HL-60 (cell line): ENCODE data around the gene PACSIN3.

Experiments used
- POLR2AphosphoS5 ChIP-seq: IDR thresholded peaks from 2 replicates; pipeline ENCODE4 v1.6.1; 2012; ENCODE audit warnings: low read depth
- SPI1 ChIP-seq: IDR thresholded peaks from 2 replicates; pipeline ENCODE4 v1.6.1; 2012; ENCODE audit warnings: low read depth, mild to moderate bottlenecking, borderline replicate concordance
- TF ChIP-seq, protein P1 (sequence below): IDR thresholded peaks from one replicate; pipeline ENCODE4 v1.5.1; 2011; ENCODE audit warnings: low read length, control low read depth, inconsistent platforms; ENCODE audit not compliant: insufficient read depth

DNA sequence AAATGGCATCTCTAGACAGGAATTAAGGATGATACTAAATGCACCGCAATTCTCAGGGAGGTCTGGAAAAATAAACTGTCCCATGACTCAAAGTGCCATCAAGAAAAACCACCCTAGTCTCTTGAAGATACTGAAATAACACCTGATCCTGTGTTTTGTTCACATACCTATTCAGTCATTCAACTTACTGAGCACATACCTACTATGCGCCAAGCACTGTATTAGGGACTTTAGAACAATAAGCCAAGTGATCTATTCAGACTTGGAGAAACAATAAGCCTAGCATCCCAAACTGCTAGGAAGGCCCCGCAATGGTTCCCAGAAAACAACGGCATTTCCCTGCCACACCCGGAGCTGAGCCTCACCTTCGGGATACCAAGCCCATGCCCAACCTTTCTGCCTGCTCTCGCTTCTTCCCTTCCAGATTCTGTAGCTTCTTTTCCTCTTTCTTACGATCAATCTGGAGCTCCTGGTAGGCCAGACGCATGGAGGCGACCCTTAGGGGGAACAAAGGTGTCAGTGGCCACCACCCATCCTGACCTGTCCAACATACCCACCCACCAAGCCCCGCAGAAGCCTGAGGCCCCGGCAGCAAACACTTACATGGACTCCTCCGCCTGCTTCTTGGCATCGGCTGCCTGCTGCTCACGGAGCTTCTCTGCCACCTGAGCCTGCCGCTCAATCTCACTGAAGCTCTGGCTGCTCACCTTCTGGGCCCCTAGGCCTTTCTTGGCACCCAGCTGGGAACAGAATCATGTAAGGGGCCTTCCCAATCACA, 15.0 kb downstream of the PACSIN3 start:
- TF ChIP-seq, protein P1, sequence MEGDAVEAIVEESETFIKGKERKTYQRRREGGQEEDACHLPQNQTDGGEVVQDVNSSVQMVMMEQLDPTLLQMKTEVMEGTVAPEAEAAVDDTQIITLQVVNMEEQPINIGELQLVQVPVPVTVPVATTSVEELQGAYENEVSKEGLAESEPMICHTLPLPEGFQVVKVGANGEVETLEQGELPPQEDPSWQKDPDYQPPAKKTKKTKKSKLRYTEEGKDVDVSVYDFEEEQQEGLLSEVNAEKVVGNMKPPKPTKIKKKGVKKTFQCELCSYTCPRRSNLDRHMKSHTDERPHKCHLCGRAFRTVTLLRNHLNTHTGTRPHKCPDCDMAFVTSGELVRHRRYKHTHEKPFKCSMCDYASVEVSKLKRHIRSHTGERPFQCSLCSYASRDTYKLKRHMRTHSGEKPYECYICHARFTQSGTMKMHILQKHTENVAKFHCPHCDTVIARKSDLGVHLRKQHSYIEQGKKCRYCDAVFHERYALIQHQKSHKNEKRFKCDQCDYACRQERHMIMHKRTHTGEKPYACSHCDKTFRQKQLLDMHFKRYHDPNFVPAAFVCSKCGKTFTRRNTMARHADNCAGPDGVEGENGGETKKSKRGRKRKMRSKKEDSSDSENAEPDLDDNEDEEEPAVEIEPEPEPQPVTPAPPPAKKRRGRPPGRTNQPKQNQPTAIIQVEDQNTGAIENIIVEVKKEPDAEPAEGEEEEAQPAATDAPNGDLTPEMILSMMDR: no peak
- TF ChIP-seq SPI1 (no peak), POLR2AphosphoS5 (no peak)
